ENCODE measurements around the gene MOK.
A peak's percentile ranks its signal among the peaks of the same experiment; 100 is the strongest.
"Not testable (repeated sequence)": the region's sequence is repeated elsewhere in the genome, so short reads cannot be mapped to it uniquely, and the experiment has no call there.

MOK gene

GRCh38 chr14:102243795-102244194, 61.2 kb downstream of the MOK start:
- H4K91ac ChIP-seq (ENCODE audit: low read length); H2AFZ ChIP-seq (ENCODE audit: low read depth, low read length); H2BK15ac ChIP-seq (ENCODE audit: low read depth, poor library complexity, severe bottlenecking); H3K4ac ChIP-seq (ENCODE audit: low read depth in 1 of 2, low read length in 2 of 2); H3K27ac ChIP-seq (ENCODE audit: low read length, poor library complexity, severe bottlenecking); H2BK5ac ChIP-seq (ENCODE audit: low read depth, low read length, poor library complexity, severe bottlenecking); H3K4me1 ChIP-seq (ENCODE audit: control insufficient read depth, insufficient read depth, low read depth, low read length); H3K36me3 ChIP-seq (ENCODE audit: control insufficient read depth in 1 of 2, insufficient read depth in 2 of 2, low read depth in 1 of 2, low read length in 2 of 2); H3K27me3 ChIP-seq (ENCODE audit: control insufficient read depth in 1 of 2, insufficient read depth in 1 of 2, low read length in 2 of 2); DNase-seq; H3K9ac ChIP-seq (ENCODE audit: low read length); H2BK120ac ChIP-seq (ENCODE audit: low read depth, low read length); H3K9me3 ChIP-seq (ENCODE audit: control insufficient read depth, low read length); H3K18ac ChIP-seq (ENCODE audit: low read depth in 1 of 2, low read length in 2 of 2); H3K23ac ChIP-seq (ENCODE audit: low read length in 2 of 2); H3K14ac ChIP-seq (ENCODE audit: low read length in 2 of 2); H2BK12ac ChIP-seq (ENCODE audit: low read length in 2 of 2); H4K8ac ChIP-seq (ENCODE audit: low read length); H2AK5ac ChIP-seq (ENCODE audit: low read length, severe bottlenecking); H3K4me3 ChIP-seq (ENCODE audit: insufficient read depth in 1 of 2, low read depth in 1 of 2, low read length in 2 of 2); H3K4me2 ChIP-seq (ENCODE audit: low read length, poor library complexity, severe bottlenecking): not testable (repeated sequence)
- peaks cover 10% of the 10 kb centered on the region for H3K79me1 ChIP-seq (replicated peaks; ENCODE audit: low read length, poor library complexity, severe bottlenecking)
- 95% methylated on average over 4 of the region's 4 CpGs for WGBS

DNA sequence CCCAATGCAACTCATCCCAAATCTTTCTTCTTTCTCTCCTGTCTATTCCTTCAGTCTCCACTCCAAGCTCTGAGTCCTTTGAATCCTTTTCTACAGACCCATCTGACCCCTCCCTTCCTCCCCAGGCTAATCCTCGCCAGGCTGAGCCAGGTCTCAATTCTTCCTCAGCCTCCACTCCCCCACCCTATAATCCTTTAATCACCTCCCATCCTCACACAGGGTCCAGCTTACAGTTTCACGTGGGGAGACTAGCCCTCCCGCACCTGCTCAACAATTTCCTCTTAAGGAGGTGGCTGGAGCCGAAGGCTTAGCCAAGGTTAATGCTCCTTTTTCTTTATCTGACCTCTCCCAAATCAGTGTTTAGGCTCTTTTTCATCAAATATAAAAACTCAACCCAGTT, 63.8 kb downstream of the MOK start:
- no peak overlapping the region for H3K4me2 ChIP-seq (ENCODE audit: low read length, poor library complexity, severe bottlenecking)
- no peak overlapping the region for H3K27ac ChIP-seq (ENCODE audit: low read length, poor library complexity, severe bottlenecking)
- DNase-seq: no peak
- H3K36me3 ChIP-seq (ENCODE audit: control insufficient read depth in 1 of 2, insufficient read depth in 2 of 2, low read depth in 1 of 2, low read length in 2 of 2): peaks cover 0 to 2% of the 10 kb centered on the region in 2 experiments
- H3K79me1 ChIP-seq (replicated peaks; ENCODE audit: low read length, poor library complexity, severe bottlenecking): peaks cover 12% of the 10 kb centered on the region
- no peak overlapping the region for H2BK12ac ChIP-seq (ENCODE audit: low read length in 2 of 2)
- no peak overlapping the region for H3K9ac ChIP-seq (ENCODE audit: low read length)
- H4K91ac ChIP-seq (ENCODE audit: low read length): no peak overlapping the region
- H2BK15ac ChIP-seq (ENCODE audit: low read depth, poor library complexity, severe bottlenecking): no peak overlapping the region
- no peak overlapping the region for H3K18ac ChIP-seq (ENCODE audit: low read depth in 1 of 2, low read length in 2 of 2)
- 97% methylated on average over 4 of the region's 4 CpGs for WGBS
- no peak overlapping the region for H2BK120ac ChIP-seq (ENCODE audit: low read depth, low read length)
- no peak overlapping the region for H3K4me3 ChIP-seq (ENCODE audit: insufficient read depth in 1 of 2, low read depth in 1 of 2, low read length in 2 of 2)
- H3K14ac ChIP-seq (ENCODE audit: low read length in 2 of 2): no peak overlapping the region
- H2AFZ ChIP-seq (ENCODE audit: low read depth, low read length): no peak overlapping the region
- H3K27me3 ChIP-seq (ENCODE audit: control insufficient read depth in 1 of 2, insufficient read depth in 1 of 2, low read length in 2 of 2): no peaks in the 10 kb centered on the region
- H2BK5ac ChIP-seq (ENCODE audit: low read depth, low read length, poor library complexity, severe bottlenecking): no peak overlapping the region
- peaks cover 2% of the 10 kb centered on the region for H3K4me1 ChIP-seq (ENCODE audit: control insufficient read depth, insufficient read depth, low read depth, low read length)
- no peak overlapping the region for H3K23ac ChIP-seq (ENCODE audit: low read length in 2 of 2)
- H3K4ac ChIP-seq (ENCODE audit: low read depth in 1 of 2, low read length in 2 of 2): no peak overlapping the region
- H2AK5ac ChIP-seq (ENCODE audit: low read length, severe bottlenecking): no peak overlapping the region
- no peaks in the 10 kb centered on the region for H3K9me3 ChIP-seq (ENCODE audit: control insufficient read depth, low read length)
- no peak overlapping the region for H4K8ac ChIP-seq (ENCODE audit: low read length)

DNA sequence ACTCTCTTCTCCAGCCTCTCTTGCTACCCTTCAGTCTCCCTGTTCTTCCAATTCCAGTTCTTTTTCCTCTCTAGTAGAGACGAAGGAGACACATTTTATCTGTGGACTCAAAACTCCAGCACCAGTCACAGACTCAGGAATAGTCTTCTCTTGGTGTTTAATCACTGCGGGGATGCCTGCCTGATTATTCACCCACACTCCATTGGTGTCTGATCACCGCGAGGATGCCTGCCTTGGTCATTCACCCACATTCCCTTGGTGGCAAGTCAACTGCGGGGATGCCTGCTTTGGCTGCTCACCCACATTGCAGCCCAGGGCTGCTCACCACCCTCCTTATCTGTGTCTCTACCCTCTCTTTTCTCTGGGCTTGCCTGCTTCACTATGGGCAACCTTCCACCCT, 64.5 kb downstream of the MOK start:
- H3K9ac ChIP-seq (ENCODE audit: low read length); H4K91ac ChIP-seq (ENCODE audit: low read length); H2AK5ac ChIP-seq (ENCODE audit: low read length, severe bottlenecking); H2AFZ ChIP-seq (ENCODE audit: low read depth, low read length); H2BK15ac ChIP-seq (ENCODE audit: low read depth, poor library complexity, severe bottlenecking); H3K4me3 ChIP-seq (ENCODE audit: insufficient read depth in 1 of 2, low read depth in 1 of 2, low read length in 2 of 2); H2BK5ac ChIP-seq (ENCODE audit: low read depth, low read length, poor library complexity, severe bottlenecking); H2BK120ac ChIP-seq (ENCODE audit: low read depth, low read length); H3K18ac ChIP-seq (ENCODE audit: low read depth in 1 of 2, low read length in 2 of 2); H3K9me3 ChIP-seq (ENCODE audit: control insufficient read depth, low read length); H3K23ac ChIP-seq (ENCODE audit: low read length in 2 of 2); H4K8ac ChIP-seq (ENCODE audit: low read length); H3K4ac ChIP-seq (ENCODE audit: low read depth in 1 of 2, low read length in 2 of 2); H3K4me2 ChIP-seq (ENCODE audit: low read length, poor library complexity, severe bottlenecking); H3K36me3 ChIP-seq (ENCODE audit: control insufficient read depth in 1 of 2, insufficient read depth in 2 of 2, low read depth in 1 of 2, low read length in 2 of 2); H3K4me1 ChIP-seq (ENCODE audit: control insufficient read depth, insufficient read depth, low read depth, low read length); H3K27me3 ChIP-seq (ENCODE audit: control insufficient read depth in 1 of 2, insufficient read depth in 1 of 2, low read length in 2 of 2); H2BK12ac ChIP-seq (ENCODE audit: low read length in 2 of 2); H3K14ac ChIP-seq (ENCODE audit: low read length in 2 of 2); DNase-seq; H3K27ac ChIP-seq (ENCODE audit: low read length, poor library complexity, severe bottlenecking): not testable (repeated sequence)
- 95% methylated on average over 5 of the region's 5 CpGs for WGBS
- H3K79me1 ChIP-seq (replicated peaks; ENCODE audit: low read length, poor library complexity, severe bottlenecking): peaks cover 13% of the 10 kb centered on the region

DNA sequence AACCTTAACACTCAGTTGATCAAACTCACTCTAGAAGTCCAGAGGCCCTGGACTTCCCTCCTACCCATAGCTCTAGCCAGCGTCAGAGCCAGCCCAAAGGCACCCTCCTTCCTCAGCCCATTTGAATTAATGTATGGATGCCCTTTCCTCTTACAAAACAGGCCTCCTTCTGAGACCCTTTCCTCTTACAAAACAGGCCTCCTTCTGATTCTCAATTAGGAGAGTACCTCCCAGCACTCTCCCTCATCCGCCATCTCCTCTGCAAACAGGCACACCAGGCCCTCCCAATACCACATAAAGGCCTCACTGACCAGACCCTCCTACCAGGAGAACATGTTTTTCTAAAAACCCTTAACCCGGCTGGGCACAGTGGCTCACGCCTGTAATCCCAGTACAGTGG, 65.7 kb downstream of the MOK start:
- Histone ChIP-seq H2AFZ (ENCODE audit: low read depth, low read length) (no peak overlapping the region), H3K4ac (ENCODE audit: low read depth in 1 of 2, low read length in 2 of 2) (no peak overlapping the region), H4K91ac (ENCODE audit: low read length) (no peak overlapping the region), H3K18ac (ENCODE audit: low read depth in 1 of 2, low read length in 2 of 2) (no peak overlapping the region), H3K4me1 (ENCODE audit: control insufficient read depth, insufficient read depth, low read depth, low read length) (peaks cover 2% of the 10 kb centered on the region), H3K14ac (ENCODE audit: low read length in 2 of 2) (peak overlapping the region in 1 of 2 experiments; percentile 41), H4K8ac (ENCODE audit: low read length) (no peak overlapping the region), H3K27me3 (ENCODE audit: control insufficient read depth in 1 of 2, insufficient read depth in 1 of 2, low read length in 2 of 2) (no peaks in the 10 kb centered on the region), H2BK15ac (ENCODE audit: low read depth, poor library complexity, severe bottlenecking) (no peak overlapping the region), H3K79me1 (replicated peaks; ENCODE audit: low read length, poor library complexity, severe bottlenecking) (peaks cover 13% of the 10 kb centered on the region), H3K4me2 (ENCODE audit: low read length, poor library complexity, severe bottlenecking) (no peak overlapping the region), H3K36me3 (ENCODE audit: control insufficient read depth in 1 of 2, insufficient read depth in 2 of 2, low read depth in 1 of 2, low read length in 2 of 2) (no peaks in the 10 kb centered on the region), H2BK12ac (ENCODE audit: low read length in 2 of 2) (no peak overlapping the region), H3K23ac (ENCODE audit: low read length in 2 of 2) (no peak overlapping the region), H3K9me3 (ENCODE audit: control insufficient read depth, low read length) (no peaks in the 10 kb centered on the region), H3K4me3 (ENCODE audit: insufficient read depth in 1 of 2, low read depth in 1 of 2, low read length in 2 of 2) (no peak overlapping the region), H3K27ac (ENCODE audit: low read length, poor library complexity, severe bottlenecking) (no peak overlapping the region), H2BK5ac (ENCODE audit: low read depth, low read length, poor library complexity, severe bottlenecking) (no peak overlapping the region), H2AK5ac (ENCODE audit: low read length, severe bottlenecking) (no peak overlapping the region), H3K9ac (ENCODE audit: low read length) (no peak overlapping the region), H2BK120ac (ENCODE audit: low read depth, low read length) (no peak overlapping the region)
- 93% methylated on average over 4 of the region's 4 CpGs for WGBS
- DNase-seq: no peak
